BE2C (cell line): ENCODE measurements around the gene REPS2.

Source experiments
- DNase-seq: peaks from one replicate; pipeline ENCODE4 v3.0.0-alpha.2; 2020
- H3K27me3 ChIP-seq: fragments of 250-450 bp; sonication (Bioruptor Pico); 2 replicates; pipeline ENCODE4 v1.5.1; 2020; ENCODE audit warnings: mild to moderate bottlenecking
- H3K36me3 ChIP-seq: fragments of 250-450 bp; sonication (Bioruptor Pico); 2 replicates; pipeline ENCODE4 v1.5.1; 2020; ENCODE audit warnings: mild to moderate bottlenecking
- H3K4me1 ChIP-seq: fragments of 250-450 bp; sonication (Bioruptor Pico); 2 replicates; pipeline ENCODE4 v1.5.1; 2020
- H3K4me3 ChIP-seq: 2 replicates; pipeline ENCODE4 v1.5.1; 2011; ENCODE audit warnings: low read depth, low read length
- H3K9me3 ChIP-seq: fragments of 250-450 bp; sonication (Bioruptor Pico); 2 replicates; pipeline ENCODE4 v1.5.1; 2020
- CTCF ChIP-seq: IDR thresholded peaks from 2 replicates; pipeline ENCODE4 v1.5.1; 2012; ENCODE audit warnings: mild to moderate bottlenecking, low read depth, low read length

REPS2 gene

GRCh38 chrX:17032351-17032750 lies 85.9 kb downstream of the REPS2 start:
- TF ChIP-seq CTCF = no peak
- Histone ChIP-seq H3K36me3 (no peaks in the 10 kb centered on the region), H3K4me3 (no peak overlapping the region), H3K9me3 (no peaks in the 10 kb centered on the region), H3K27me3 (no peaks in the 10 kb centered on the region), H3K4me1 (no peaks in the 10 kb centered on the region)
- no peak for DNase-seq

GRCh38 chrX:17033225-17033624 lies 86.8 kb downstream of the REPS2 start:
- H3K4me1 ChIP-seq = no peaks in the 10 kb centered on the region
- H3K4me3 ChIP-seq = no peak overlapping the region
- H3K9me3 ChIP-seq = no peaks in the 10 kb centered on the region
- H3K27me3 ChIP-seq = no peaks in the 10 kb centered on the region
- no peaks in the 10 kb centered on the region for H3K36me3 ChIP-seq
- DNase-seq = no peak
- no peak for TF ChIP-seq CTCF

- Histone ChIP-seq H3K27me3 (no peaks in the 10 kb centered on the region), H3K4me1 (no peaks in the 10 kb centered on the region), H3K9me3 (no peaks in the 10 kb centered on the region), H3K4me3 (no peak overlapping the region), H3K36me3 (no peaks in the 10 kb centered on the region)
- DNase-seq = no peak
- TF ChIP-seq CTCF = no peak
These were observed 88.7 kb downstream of the REPS2 start for GRCh38 chrX:17035111-17035510.

- H3K36me3 ChIP-seq = no peaks in the 10 kb centered on the region
These were observed 89.9 kb downstream of the REPS2 start for GRCh38 chrX:17036171-17036961.

GRCh38 chrX:17038277-17038676 lies 91.8 kb downstream of the REPS2 start:
- Histone ChIP-seq H3K4me3 (no peak overlapping the region), H3K9me3 (no peaks in the 10 kb centered on the region), H3K36me3 (no peaks in the 10 kb centered on the region), H3K27me3 (no peaks in the 10 kb centered on the region), H3K4me1 (no peaks in the 10 kb centered on the region)
- no peak for TF ChIP-seq CTCF
- DNase-seq = no peak

More at GRCh38 chrX:17036171-17036961, 89.9 kb downstream of the REPS2 start:
- Histone ChIP-seq H3K4me1 (no peaks in the 10 kb centered on the region), H3K4me3 (no peak overlapping the region), H3K9me3 (no peaks in the 10 kb centered on the region), H3K27me3 (no peaks in the 10 kb centered on the region)
- TF ChIP-seq CTCF = no peak
- DNase-seq = no peak

GRCh38 chrX:17038681-17039161 lies 92.3 kb downstream of the REPS2 start:
- Histone ChIP-seq H3K4me1 (no peaks in the 10 kb centered on the region), H3K36me3 (no peaks in the 10 kb centered on the region), H3K4me3 (no peak overlapping the region), H3K9me3 (no peaks in the 10 kb centered on the region), H3K27me3 (no peaks in the 10 kb centered on the region)
- TF ChIP-seq CTCF = no peak
- no peak for DNase-seq
